Sigmoid colon (tissue), 7 donors: ENCODE data around the gene VPS33A. TPM values are rescaled to one million over a fixed set of nuclear protein-coding genes. Genes with fewer than 3 reads are reported as not detected.

ENCODE experiments used
- DNase-seq: peaks from one replicate; pipeline ENCODE4 v3.0.0-alpha.2; 2019
- H3K27ac ChIP-seq, 4 donors: fragments of 200-600 bp; sonication (generic); one replicate each; pipeline ENCODE4 v1.5.1; 2016 to 2019; ENCODE audit warnings: mild to moderate bottlenecking in 1 of 4
- H3K27me3 ChIP-seq, 3 donors: fragments of 200-600 bp; sonication (generic); one replicate each; pipeline ENCODE4 v1.5.1; 2019; ENCODE audit warnings: mild to moderate bottlenecking in 1 of 3
- H3K36me3 ChIP-seq, 4 donors: fragments of 200-600 bp; sonication (generic); one replicate each; pipeline ENCODE4 v1.5.1; 2016 to 2019
- H3K4me1 ChIP-seq, 4 donors: fragments of 200-600 bp; sonication (generic); one replicate each; pipeline ENCODE4 v1.5.1; 2017 to 2019
- H3K4me3 ChIP-seq, 4 donors: fragments of 200-600 bp; sonication (generic); one replicate each; pipeline ENCODE4 v1.5.1; 2017 to 2019; ENCODE audit warnings: mild to moderate bottlenecking in 2 of 4, moderate library complexity in 1 of 4
- H3K9me3 ChIP-seq, 4 donors: fragments of 200-600 bp in 3 of 4; sonication (generic) in 3 of 4; one replicate each; pipeline versions ENCODE4 v1.5.1 to v1.6.1; 2013 to 2019
- EP300 ChIP-seq, 4 donors: sonication (generic); formaldehyde crosslinking; IDR thresholded peaks; one replicate each; pipeline ENCODE4 v1.6.1; 2017; ENCODE audit warnings: antibody characterized with exemption in 4 of 4
- POLR2A ChIP-seq, 2 donors: fragments of 450-650 bp; IDR thresholded peaks; one replicate each; pipeline ENCODE4 v1.6.1; 2016; ENCODE audit warnings: antibody characterized with exemption in 2 of 2, mild to moderate bottlenecking in 2 of 2, moderate library complexity in 2 of 2
- POLR2AphosphoS5 ChIP-seq, 4 donors: sonication (generic); formaldehyde crosslinking; IDR thresholded peaks; one replicate each; pipeline ENCODE4 v1.6.1; 2017; ENCODE audit warnings: antibody characterized with exemption in 4 of 4
- WGBS, 2 donors: extraction: QIAGEN DNeasy Blood & Tissue Kit; methylation state at CpG; one replicate each; pipeline ENCODE4 v1.1.7; 2013; 5-methylcytosine and 5-hydroxymethylcytosine counted together
- intact Hi-C: fragments of 100-400 bp; cut with DNase I; formaldehyde crosslinking; loops from one replicate; pipeline ENCODE4 v1.15.1; 2023
- polyA plus RNA-seq, 3 donors: library from polyadenylated mRNA; stranded (reverse); fragments of 200-250 nt; gene quantifications; one replicate each; pipeline ENCODE4 v1.2.3, GENCODE V29; 2013
- total RNA-seq, 4 donors: library from RNA; depleted of rRNA; stranded (reverse); fragments of >200 nt; gene quantifications; one replicate each; pipeline ENCODE4 v1.1.0, GENCODE V29; 2016
- TF ChIP-seq, protein P1 (sequence below), 4 experiments: fragments of 450-650 bp in 3 of 4; fragments of 200-600 bp in 1 of 4; IDR thresholded peaks; one replicate each; pipeline ENCODE4 v1.5.1; 2016 to 2019; ENCODE audit warnings: antibody characterized with exemption in 4 of 4, mild to moderate bottlenecking in 3 of 4, moderate library complexity in 2 of 4
- donor health status: healthy with polysubstance abuse.
- donor health status: Bipolar disorder and iron deficiency.
- donor health status: healthy.

VPS33A gene
- total and polyA plus RNA-seq, 7 donors, result 9.6 to 17.8 (median 15.1) TPM

DNA sequence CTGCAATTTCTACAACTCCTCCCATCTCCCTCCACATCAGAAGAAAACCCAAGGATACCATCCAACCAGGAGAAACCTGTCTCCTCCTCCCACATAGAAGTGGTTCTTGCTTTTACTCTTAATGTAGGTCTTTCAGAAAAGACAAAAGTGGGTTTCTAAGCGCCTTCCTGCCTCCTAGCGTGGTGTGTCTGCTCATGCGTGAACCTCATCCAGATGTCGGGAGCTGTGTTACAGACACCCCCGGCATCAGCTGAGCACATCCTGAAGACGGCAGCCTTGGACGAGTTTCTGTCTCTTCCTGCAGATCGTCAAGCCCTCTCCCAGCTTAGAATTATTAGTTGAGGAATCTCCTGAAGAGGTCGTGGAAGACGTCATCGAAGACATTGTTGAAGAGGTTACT, 73.9 kb downstream of the VPS33A start:
- 86 to 89% methylated on average over 11 of the region's 11 CpGs for WGBS, 2 donors
- TF ChIP-seq POLR2AphosphoS5 (IDR thresholded peaks at IDR 0.05), result no peak
- Histone ChIP-seq H3K27ac (no peak overlapping the region), H3K9me3 (no peaks in the 10 kb centered on the region), H3K4me1 (no peaks in the 10 kb centered on the region), H3K36me3 (no peaks in the 10 kb centered on the region), H3K4me3 (no peak overlapping the region), H3K27me3 (no peaks in the 10 kb centered on the region)
- intact Hi-C loops, result no loop called here
- no peak for DNase-seq

GRCh38 chr12:122190842-122191668, 75.2 kb downstream of the VPS33A start:
- no peak for DNase-seq
- WGBS, 2 donors, result 61 to 68% methylated on average over 18 of the region's 18 CpGs
- intact Hi-C loops, result loop anchor here (2.0 kb wide), 1 partner anchor 272 kb away; the partner anchor contains the start of gene CFAP251
- no peak overlapping the region for H3K27ac ChIP-seq
- no peaks in the 10 kb centered on the region for H3K27me3 ChIP-seq
- TF ChIP-seq, protein P1, sequence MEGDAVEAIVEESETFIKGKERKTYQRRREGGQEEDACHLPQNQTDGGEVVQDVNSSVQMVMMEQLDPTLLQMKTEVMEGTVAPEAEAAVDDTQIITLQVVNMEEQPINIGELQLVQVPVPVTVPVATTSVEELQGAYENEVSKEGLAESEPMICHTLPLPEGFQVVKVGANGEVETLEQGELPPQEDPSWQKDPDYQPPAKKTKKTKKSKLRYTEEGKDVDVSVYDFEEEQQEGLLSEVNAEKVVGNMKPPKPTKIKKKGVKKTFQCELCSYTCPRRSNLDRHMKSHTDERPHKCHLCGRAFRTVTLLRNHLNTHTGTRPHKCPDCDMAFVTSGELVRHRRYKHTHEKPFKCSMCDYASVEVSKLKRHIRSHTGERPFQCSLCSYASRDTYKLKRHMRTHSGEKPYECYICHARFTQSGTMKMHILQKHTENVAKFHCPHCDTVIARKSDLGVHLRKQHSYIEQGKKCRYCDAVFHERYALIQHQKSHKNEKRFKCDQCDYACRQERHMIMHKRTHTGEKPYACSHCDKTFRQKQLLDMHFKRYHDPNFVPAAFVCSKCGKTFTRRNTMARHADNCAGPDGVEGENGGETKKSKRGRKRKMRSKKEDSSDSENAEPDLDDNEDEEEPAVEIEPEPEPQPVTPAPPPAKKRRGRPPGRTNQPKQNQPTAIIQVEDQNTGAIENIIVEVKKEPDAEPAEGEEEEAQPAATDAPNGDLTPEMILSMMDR (IDR thresholded peaks at IDR 0.05), result peak; percentile 25 to 61 (median 60)
- no peak for TF ChIP-seq POLR2A (IDR thresholded peaks at IDR 0.05)
- no peak for TF ChIP-seq POLR2AphosphoS5 (IDR thresholded peaks at IDR 0.05)
- no peaks in the 10 kb centered on the region for H3K4me1 ChIP-seq
- H3K4me3 ChIP-seq, result no peak overlapping the region
- no peaks in the 10 kb centered on the region for H3K36me3 ChIP-seq
- no peaks in the 10 kb centered on the region for H3K9me3 ChIP-seq

- DNase-seq, result no peak
- no peaks in the 10 kb centered on the region for H3K4me1 ChIP-seq
- no peaks in the 10 kb centered on the region for H3K27me3 ChIP-seq
- WGBS, 2 donors, result 88 to 91% methylated on average over 34 of the region's 34 CpGs
- intact Hi-C loops, result loop anchor here (2.0 to 10.0 kb wide), 2 partner anchors 155 to 271 kb away; partner anchors contain the start of gene CFAP251
- H3K36me3 ChIP-seq, result no peaks in the 10 kb centered on the region
- H3K4me3 ChIP-seq, result no peak overlapping the region
- H3K9me3 ChIP-seq, result no peaks in the 10 kb centered on the region
- TF ChIP-seq POLR2AphosphoS5 (IDR thresholded peaks at IDR 0.05) (no peak), POLR2A (IDR thresholded peaks at IDR 0.05) (no peak), EP300 (IDR thresholded peaks at IDR 0.05) (no peak)
- TF ChIP-seq, protein P1 (IDR thresholded peaks at IDR 0.05), result no peak
- H3K27ac ChIP-seq, result no peak overlapping the region
Measured at GRCh38 chr12:122189626-122190475, 76.4 kb downstream of the VPS33A start.

- TF ChIP-seq POLR2AphosphoS5 (IDR thresholded peaks at IDR 0.05) (no peak), POLR2A (IDR thresholded peaks at IDR 0.05) (no peak), EP300 (IDR thresholded peaks at IDR 0.05) (no peak)
- TF ChIP-seq, protein P1 (IDR thresholded peaks at IDR 0.05), result no peak
- WGBS, 2 donors, result 85% methylated on average over 12 of the region's 12 CpGs
- DNase-seq, result no peak
- no peaks in the 10 kb centered on the region for H3K9me3 ChIP-seq
- H3K36me3 ChIP-seq, result no peaks in the 10 kb centered on the region
- no peak overlapping the region for H3K4me3 ChIP-seq
- no peak overlapping the region for H3K27ac ChIP-seq
- no peaks in the 10 kb centered on the region for H3K27me3 ChIP-seq
- intact Hi-C loops, result loop anchor here (10.0 kb wide), 1 partner anchor 153 kb away; no protein-coding TSS in a partner anchor
- H3K4me1 ChIP-seq, result peaks cover 0 to 11% (median 5%) of the 10 kb centered on the region in 4 donors
Measured at GRCh38 chr12:122187466-122187865, 78.8 kb downstream of the VPS33A start.
